Karpas-422 (cell line): Measurements from ENCODE around the gene AP4B1. TPM values are rescaled to one million over a fixed set of nuclear protein-coding genes. Genes with fewer than 3 reads are reported as not detected.

Source experiments
- DNase-seq: peaks from one replicate; pipeline ENCODE4 v3.0.0-alpha.2; 2015
- H2AFZ ChIP-seq: fragments of 200-600 bp; sonication (generic); 2 replicates; pipeline ENCODE4 v1.6.1; 2014; ENCODE audit warnings: antibody characterized with exemption, low read length, mixed read lengths
- H3K27ac ChIP-seq: fragments of 200-600 bp; sonication (generic); 2 replicates; pipeline ENCODE4 v1.5.1; 2014; ENCODE audit warnings: mild to moderate bottlenecking, low read length, moderate library complexity
- H3K27me3 ChIP-seq: fragments of 200-600 bp; sonication (generic); 2 replicates; pipeline ENCODE4 v1.6.1; 2014; ENCODE audit warnings: low read length, mixed read lengths
- H3K36me3 ChIP-seq: fragments of 200-600 bp; sonication (generic); 2 replicates; pipeline ENCODE4 v1.6.1; 2014; ENCODE audit warnings: low read length, mixed read lengths; ENCODE audit not compliant: insufficient read depth
- H3K4me1 ChIP-seq: fragments of 200-600 bp; sonication (generic); 2 replicates; pipeline ENCODE4 v1.6.1; 2014; ENCODE audit warnings: mild to moderate bottlenecking, low read length, mixed read lengths
- H3K4me2 ChIP-seq: fragments of 200-600 bp; sonication (generic); 2 replicates; pipeline ENCODE4 v1.6.1; 2014; ENCODE audit warnings: low read length, low read depth, mild to moderate bottlenecking; ENCODE audit not compliant: poor library complexity, severe bottlenecking
- H3K4me3 ChIP-seq: fragments of 200-600 bp; sonication (generic); 2 replicates; pipeline ENCODE4 v1.5.1; 2014; ENCODE audit warnings: mild to moderate bottlenecking, antibody characterized with exemption, low read length, mixed read lengths
- H3K79me2 ChIP-seq: fragments of 200-600 bp; sonication (generic); 2 replicates; pipeline ENCODE4 v1.6.1; 2014; ENCODE audit warnings: mild to moderate bottlenecking, low read length, mixed read lengths
- H3K9ac ChIP-seq: fragments of 200-600 bp; sonication (generic); 2 replicates; pipeline ENCODE4 v1.6.0; 2014; ENCODE audit warnings: low read length
- H3K9me2 ChIP-seq: fragments of 200-600 bp; sonication (generic), shearing (Covaris generic); replicated peaks from 2 replicates; pipeline ENCODE4 v1.6.0; 2014; ENCODE audit warnings: mild to moderate bottlenecking, low read length, moderate library complexity; ENCODE audit not compliant: insufficient read depth
- H3K9me3 ChIP-seq: fragments of 300-700, 200-600 bp; sonication (generic); 2 replicates; pipeline ENCODE4 v1.6.1; 2014; ENCODE audit warnings: low read length, mixed read lengths
- H4K20me1 ChIP-seq: fragments of 200-600 bp; sonication (generic); 2 replicates; pipeline ENCODE4 v1.6.1; 2014; ENCODE audit warnings: mild to moderate bottlenecking, antibody characterized with exemption, low read length, low read depth; ENCODE audit not compliant: insufficient read depth
- total RNA-seq: library from RNA; depleted of rRNA; stranded (reverse); fragments of >200 nt; shearing (Covaris generic); gene quantifications from 2 replicates; pipeline ENCODE4 v1.2.3, GENCODE V29; 2014; ENCODE audit warnings: low replicate concordance

The AP4B1 gene
- total RNA-seq, 1 experiment from 2014 or later, result 35.3 TPM

GRCh38 chr1:113898241-113898814 lies 6.3 kb downstream of the AP4B1 start:
- H3K9me3 ChIP-seq, result no peaks in the 10 kb centered on the region
- peaks cover 31% of the 10 kb centered on the region for H3K79me2 ChIP-seq
- no peak for DNase-seq
- no peak overlapping the region for H3K9ac ChIP-seq
- no peak overlapping the region for H3K27ac ChIP-seq
- H3K4me1 ChIP-seq, result peaks cover 9% of the 10 kb centered on the region
- no peaks in the 10 kb centered on the region for H3K9me2 ChIP-seq
- peaks cover 69% of the 10 kb centered on the region for H3K36me3 ChIP-seq
- H3K4me2 ChIP-seq, result no peak overlapping the region
- no peak overlapping the region for H3K4me3 ChIP-seq
- H4K20me1 ChIP-seq, result no peaks in the 10 kb centered on the region
- H3K27me3 ChIP-seq, result no peaks in the 10 kb centered on the region
- no peak overlapping the region for H2AFZ ChIP-seq

- no peak overlapping the region for H3K27ac ChIP-seq
- no peaks in the 10 kb centered on the region for H3K4me1 ChIP-seq
- H3K9me2 ChIP-seq, result no peaks in the 10 kb centered on the region
- DNase-seq, result no peak
- H2AFZ ChIP-seq, result no peak overlapping the region
- no peak overlapping the region for H3K9ac ChIP-seq
- H3K4me3 ChIP-seq, result no peak overlapping the region
- peaks cover 53% of the 10 kb centered on the region for H3K36me3 ChIP-seq
- no peaks in the 10 kb centered on the region for H4K20me1 ChIP-seq
- H3K4me2 ChIP-seq, result no peak overlapping the region
- no peaks in the 10 kb centered on the region for H3K27me3 ChIP-seq
- H3K9me3 ChIP-seq, result no peaks in the 10 kb centered on the region
- 0 out of 2 replicates have a peak, but pooled peaks cover 9% of the 10 kb centered on the region for H3K79me2 ChIP-seq
Measured at GRCh38 chr1:113895961-113896360, 8.6 kb downstream of the AP4B1 start.

GRCh38 chr1:113895098-113895497 lies 9.5 kb downstream of the AP4B1 start:
- H3K36me3 ChIP-seq, result peaks cover 48% of the 10 kb centered on the region
- DNase-seq, result no peak
- no peaks in the 10 kb centered on the region for H3K4me1 ChIP-seq
- H2AFZ ChIP-seq, result no peak overlapping the region
- H3K4me3 ChIP-seq, result no peak overlapping the region
- H3K9me3 ChIP-seq, result no peaks in the 10 kb centered on the region
- H3K4me2 ChIP-seq, result no peak overlapping the region
- H3K9me2 ChIP-seq, result no peaks in the 10 kb centered on the region
- 0 out of 2 replicates have a peak, but pooled peaks cover 5% of the 10 kb centered on the region for H3K79me2 ChIP-seq
- no peaks in the 10 kb centered on the region for H3K27me3 ChIP-seq
- H3K27ac ChIP-seq, result no peak overlapping the region
- no peaks in the 10 kb centered on the region for H4K20me1 ChIP-seq
- no peak overlapping the region for H3K9ac ChIP-seq

GRCh38 chr1:113893267-113893666 lies 11.3 kb downstream of the AP4B1 start:
- H3K9me3 ChIP-seq, result no peaks in the 10 kb centered on the region
- peaks cover 32% of the 10 kb centered on the region for H3K36me3 ChIP-seq
- H3K4me2 ChIP-seq, result no peak overlapping the region
- H4K20me1 ChIP-seq, result no peaks in the 10 kb centered on the region
- H2AFZ ChIP-seq, result no peak overlapping the region
- no peak for DNase-seq
- no peak overlapping the region for H3K4me3 ChIP-seq
- H3K4me1 ChIP-seq, result no peaks in the 10 kb centered on the region
- H3K27me3 ChIP-seq, result no peaks in the 10 kb centered on the region
- no peaks in the 10 kb centered on the region for H3K9me2 ChIP-seq
- H3K79me2 ChIP-seq, result 0 out of 2 replicates have a peak, but pooled peaks cover 5% of the 10 kb centered on the region
- H3K9ac ChIP-seq, result no peak overlapping the region
- no peak overlapping the region for H3K27ac ChIP-seq

- H3K9me3 ChIP-seq, result no peaks in the 10 kb centered on the region
- H3K9me2 ChIP-seq, result no peaks in the 10 kb centered on the region
- H3K36me3 ChIP-seq, result peaks cover 20% of the 10 kb centered on the region
- H3K79me2 ChIP-seq, result no peaks in the 10 kb centered on the region
- H4K20me1 ChIP-seq, result no peaks in the 10 kb centered on the region
- H3K4me3 ChIP-seq, result no peak overlapping the region
- H3K9ac ChIP-seq, result no peak overlapping the region
- no peak overlapping the region for H3K4me2 ChIP-seq
- no peak overlapping the region for H3K27ac ChIP-seq
- H3K4me1 ChIP-seq, result no peaks in the 10 kb centered on the region
- H2AFZ ChIP-seq, result no peak overlapping the region
- no peaks in the 10 kb centered on the region for H3K27me3 ChIP-seq
- DNase-seq, result no peak
Measured at GRCh38 chr1:113891631-113892220, 12.9 kb downstream of the AP4B1 start.

GRCh38 chr1:113890816-113891215 lies 13.8 kb downstream of the AP4B1 start:
- Histone ChIP-seq H3K4me2 (no peak overlapping the region), H3K4me1 (no peaks in the 10 kb centered on the region), H3K4me3 (no peak overlapping the region), H3K9me2 (no peaks in the 10 kb centered on the region), H3K9ac (no peak overlapping the region), H2AFZ (no peak overlapping the region), H3K36me3 (peaks cover 12% of the 10 kb centered on the region), H3K79me2 (no peaks in the 10 kb centered on the region), H4K20me1 (no peaks in the 10 kb centered on the region), H3K27ac (no peak overlapping the region), H3K27me3 (no peaks in the 10 kb centered on the region), H3K9me3 (no peaks in the 10 kb centered on the region)
- no peak for DNase-seq

GRCh38 chr1:113887402-113888175 lies 17.0 kb downstream of the AP4B1 start, which contains the start of gene BCL2L15:
Gene BCL2L15, minus strand, starts transcription at chr1:113887581. Its CDS starts 206 bp downstream, at chr1:113887375.
- H3K9me3 ChIP-seq, result no peaks in the 10 kb centered on the region
- H3K4me1 ChIP-seq, result no peaks in the 10 kb centered on the region
- H3K9me2 ChIP-seq, result no peaks in the 10 kb centered on the region
- H3K27ac ChIP-seq, result no peak within 1 kb of the TSS
- no peaks in the 10 kb centered on the region for H4K20me1 ChIP-seq
- H3K79me2 ChIP-seq, result no peaks in the 10 kb centered on the region
- no peak within 1 kb of the TSS for H3K4me3 ChIP-seq
- no peak within 1 kb of the TSS for H2AFZ ChIP-seq
- H3K27me3 ChIP-seq, result no peaks in the 10 kb centered on the region
- no peak within 1 kb of the TSS for H3K4me2 ChIP-seq
- no peak within 1 kb of the TSS for H3K9ac ChIP-seq
- no peak for DNase-seq
- H3K36me3 ChIP-seq, result no peaks in the 10 kb centered on the region
